Stimulated activated CD8-positive, alpha-beta memory T cell treated with anti-CD3 and anti-CD28 coated beads, Interleukin-2, amount 100 ng/mL, for 48 hours (primary cell): ENCODE measurements around the gene MARK3.
"Not testable (repeated sequence)": the region's sequence is repeated elsewhere in the genome, so short reads cannot be mapped to it uniquely, and the experiment has no call there.

Source experiments
- DNase-seq, 2 donors: peaks; one replicate each; pipeline ENCODE4 v3.0.0-alpha.2; 2020; ENCODE audit warnings: low read depth in 2 of 2

The MARK3 gene

GRCh38 chr14:103385152-103385928 is at the start of gene MARK3:
MARK3 (plus strand) TSS chr14:103385415; CDS start chr14:103386030, 615 bp downstream.
- peak; percentile 94 to 95 for DNase-seq

GRCh38 chr14:103336191-103336590 is 49.0 kb upstream of the MARK3 start:
- no peak for DNase-seq

DNA sequence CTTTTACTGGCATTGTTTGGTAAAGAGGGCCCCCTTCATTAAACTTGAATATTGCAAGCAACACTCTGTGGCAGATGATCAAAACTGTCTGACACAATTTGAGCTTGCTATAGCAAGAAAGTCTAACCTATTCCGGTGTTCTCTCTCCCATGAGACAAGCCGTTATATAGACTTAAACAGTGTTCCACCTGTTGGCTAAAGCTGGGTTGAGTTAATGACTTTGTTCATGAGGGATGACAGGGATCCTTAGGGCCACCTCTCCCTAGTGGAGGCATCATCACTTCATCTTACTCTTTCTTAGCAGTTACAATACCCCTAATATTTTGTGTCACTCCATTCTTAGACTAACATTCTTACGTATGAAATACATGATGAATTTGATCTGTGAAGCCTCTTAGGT is 47.4 kb upstream of the MARK3 start:
- no peak for DNase-seq

GRCh38 chr14:103339561-103339960 is 45.7 kb upstream of the MARK3 start:
- DNase-seq: no peak

GRCh38 chr14:103340480-103341212 is 44.6 kb upstream of the MARK3 start:
- DNase-seq: no peak

- DNase-seq: no peak
These were observed 43.7 kb upstream of the MARK3 start for GRCh38 chr14:103341250-103342129.

DNA sequence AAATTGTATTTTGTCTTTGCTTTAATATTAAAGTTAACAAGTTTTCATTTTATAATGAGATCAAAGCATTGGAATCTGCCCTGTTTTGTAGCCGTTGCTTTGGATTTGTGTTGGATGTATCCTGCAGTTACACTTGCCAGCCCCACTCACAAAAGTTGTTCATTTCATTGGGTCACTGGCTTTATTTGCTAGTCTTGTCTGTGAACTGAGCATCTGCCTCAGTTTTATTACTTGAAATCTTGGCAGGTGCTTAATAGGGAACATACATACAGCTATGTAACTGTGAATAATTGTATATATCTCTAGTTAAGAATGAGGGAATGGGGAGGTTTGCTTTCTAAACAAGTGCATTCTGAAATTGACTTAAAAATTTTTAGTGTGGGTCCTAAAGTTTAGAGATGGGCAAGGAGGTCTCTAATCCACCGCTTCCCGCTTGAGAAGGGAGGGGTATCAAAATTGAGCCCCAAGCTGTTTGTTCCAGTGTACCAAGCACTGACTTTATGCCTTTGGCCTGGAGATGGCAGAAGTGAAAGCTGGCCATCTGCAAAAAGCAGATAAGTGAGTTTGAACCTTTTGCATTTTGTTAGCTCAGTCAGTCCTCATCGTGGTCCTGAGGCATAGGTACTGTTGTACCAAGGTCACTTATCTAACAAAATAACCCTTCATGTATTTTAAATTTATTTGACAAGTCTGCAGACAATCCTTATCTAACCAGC is 41.9 kb upstream of the MARK3 start:
- no peak for DNase-seq

GRCh38 chr14:103343905-103344797 is 41.1 kb upstream of the MARK3 start:
- no peak for DNase-seq

- DNase-seq: no peak
These were observed 38.9 kb upstream of the MARK3 start for GRCh38 chr14:103346286-103346685.

GRCh38 chr14:103347091-103347815 is 38.0 kb upstream of the MARK3 start:
- no peak for DNase-seq

DNA sequence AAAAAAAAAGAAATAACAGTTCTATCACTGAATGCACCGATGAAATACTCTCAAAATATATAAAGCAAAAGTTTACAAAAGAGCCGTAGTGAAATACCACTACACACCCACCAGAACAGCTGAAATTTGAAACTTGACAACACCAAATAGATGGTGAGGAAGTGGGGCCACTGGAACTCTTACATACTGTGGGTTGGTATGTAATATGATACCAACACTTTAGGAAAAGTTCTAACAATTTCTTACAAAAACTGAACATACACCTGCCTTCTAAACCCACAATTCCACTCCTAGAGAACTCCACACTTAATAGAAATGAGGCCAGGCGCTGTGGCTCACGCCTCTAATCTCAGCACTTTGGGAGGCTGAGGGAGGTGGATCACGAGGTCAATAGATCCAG is 37.1 kb upstream of the MARK3 start:
- DNase-seq: no peak

GRCh38 chr14:103349982-103350381 is 35.2 kb upstream of the MARK3 start:
- no peak for DNase-seq

GRCh38 chr14:103353362-103353761 is 31.9 kb upstream of the MARK3 start:
- no peak for DNase-seq

DNA sequence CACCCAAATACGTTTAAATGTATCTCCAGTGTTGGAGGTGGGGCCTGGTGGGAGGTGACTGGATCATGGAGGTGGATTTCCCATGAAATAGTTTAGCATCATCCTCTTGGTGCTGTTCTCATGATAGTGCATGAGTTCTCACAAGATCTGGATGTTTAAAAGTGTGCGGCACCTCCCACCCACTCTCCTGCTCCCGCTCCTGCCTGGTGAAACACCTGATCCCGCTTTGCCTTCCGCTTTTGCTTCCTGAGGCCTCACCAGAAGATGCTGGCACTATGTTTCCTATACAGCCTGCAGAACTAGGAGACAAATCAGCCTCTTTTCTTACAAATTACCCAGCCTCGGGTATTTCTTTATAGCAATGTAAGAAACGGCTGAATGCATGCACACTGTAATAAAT is 31.1 kb upstream of the MARK3 start:
- no peak for DNase-seq

GRCh38 chr14:103356024-103356682 is 29.1 kb upstream of the MARK3 start:
- no peak for DNase-seq

DNA sequence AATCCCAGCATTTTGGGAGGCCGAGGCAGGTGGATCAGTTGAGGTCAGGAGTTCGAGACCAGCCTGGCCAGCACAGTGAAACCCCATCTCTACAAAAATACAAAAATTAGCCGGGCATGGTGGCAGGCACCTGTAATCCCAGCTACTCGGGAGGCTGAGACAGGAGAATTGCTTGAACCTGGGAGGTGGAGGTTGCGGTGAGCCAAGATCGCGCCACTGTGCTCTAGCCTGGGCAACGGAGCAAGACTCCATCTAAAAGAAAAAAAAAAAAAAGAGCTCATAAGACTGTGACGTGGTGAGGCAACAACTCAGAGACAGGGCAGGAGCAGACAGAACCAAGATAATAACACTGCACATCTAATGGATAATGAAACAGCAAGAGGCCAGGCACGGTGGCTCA is 27.7 kb upstream of the MARK3 start:
- not testable (repeated sequence) for DNase-seq

GRCh38 chr14:103360548-103360947 is 24.7 kb upstream of the MARK3 start:
- no peak for DNase-seq

- DNase-seq: no peak
These were observed 23.3 kb upstream of the MARK3 start for GRCh38 chr14:103361867-103362266.

GRCh38 chr14:103362780-103363179 is 22.4 kb upstream of the MARK3 start:
- no peak for DNase-seq
